Retina (tissue), 1 donor: ENCODE results near the gene PIPOX.

Experiments
- DNase-seq: peaks from one replicate; pipeline ENCODE4 v3.0.0-alpha.2; 2016

PIPOX gene

GRCh38 chr17:29048440-29049368 is 5.8 kb downstream of the PIPOX start:
- peak; percentile 84 for DNase-seq

GRCh38 chr17:29049541-29050145 is 6.7 kb downstream of the PIPOX start:
- no peak for DNase-seq

- DNase-seq = no peak
Measured at GRCh38 chr17:29050176-29050575, 7.2 kb downstream of the PIPOX start.

- DNase-seq = no peak
Measured at GRCh38 chr17:29051194-29051593, 8.3 kb downstream of the PIPOX start.

- DNase-seq = no peak
Measured at GRCh38 chr17:29051731-29052130, 8.8 kb downstream of the PIPOX start.

GRCh38 chr17:29054835-29055234 is 11.9 kb downstream of the PIPOX start:
- DNase-seq = no peak

- DNase-seq = no peak
Measured at GRCh38 chr17:29057361-29057760, 14.4 kb downstream of the PIPOX start.

GRCh38 chr17:29058391-29058790 is 15.4 kb downstream of the PIPOX start:
- no peak for DNase-seq

GRCh38 chr17:29059281-29059680 is 16.3 kb downstream of the PIPOX start:
- DNase-seq = no peak

- no peak for DNase-seq
Measured at GRCh38 chr17:29060475-29060874, 17.5 kb downstream of the PIPOX start.

- DNase-seq = no peak
Measured at GRCh38 chr17:29061036-29061435, 18.1 kb downstream of the PIPOX start.

- DNase-seq = no peak
Measured at GRCh38 chr17:29062215-29062614, 19.3 kb downstream of the PIPOX start.

GRCh38 chr17:29063992-29064391 is 21.1 kb downstream of the PIPOX start:
- DNase-seq = no peak

GRCh38 chr17:29066047-29066446 is 23.1 kb downstream of the PIPOX start:
- DNase-seq = no peak

- no peak for DNase-seq
Measured at GRCh38 chr17:29066606-29067005, 23.7 kb downstream of the PIPOX start.

- no peak for DNase-seq
Measured at GRCh38 chr17:29068818-29069217, 25.9 kb downstream of the PIPOX start.

- DNase-seq = no peak
Measured at GRCh38 chr17:29069526-29070041, 26.6 kb downstream of the PIPOX start.

- DNase-seq = no peak
Measured at GRCh38 chr17:29070308-29070707, 27.4 kb downstream of the PIPOX start.

- DNase-seq = peak; percentile 75
Measured at GRCh38 chr17:29070781-29071180, 27.8 kb downstream of the PIPOX start.

- no peak for DNase-seq
Measured at GRCh38 chr17:29071303-29071702, 28.4 kb downstream of the PIPOX start.

GRCh38 chr17:29073045-29073444 is 30.1 kb downstream of the PIPOX start:
- no peak for DNase-seq

GRCh38 chr17:29073520-29073919 is 30.6 kb downstream of the PIPOX start:
- DNase-seq = no peak

GRCh38 chr17:29074488-29074887 is 31.5 kb downstream of the PIPOX start:
- DNase-seq = no peak

GRCh38 chr17:29076087-29076486 is 33.1 kb downstream of the PIPOX start:
- no peak for DNase-seq
